Neutrophil (primary cell): ENCODE measurements around the gene SCG3.

Experiments
- H3K27ac ChIP-seq: fragments of 200-600 bp; sonication (generic); 2 replicates; pipeline ENCODE4 v1.5.1; 2016; ENCODE audit warnings: mild to moderate bottlenecking, moderate library complexity
- H3K27me3 ChIP-seq: fragments of 200-600 bp; sonication (generic); 2 replicates; pipeline ENCODE4 v1.6.0; 2016; ENCODE audit warnings: mild to moderate bottlenecking
- H3K36me3 ChIP-seq: fragments of 200-600 bp; sonication (generic); 2 replicates; pipeline ENCODE4 v1.5.1; 2017
- H3K4me1 ChIP-seq, 2 experiments: fragments of 200-600 bp in 1 of 2; sonication (generic) in 1 of 2; 1 replicate in 1 of 2; 2 replicates in 1 of 2; pipeline versions ENCODE4 v1.5.1 to v1.6.1; 2013 to 2016; ENCODE audit warnings: low read depth in 1 of 2, low read length in 1 of 2, mild to moderate bottlenecking in 1 of 2, moderate library complexity in 1 of 2; ENCODE audit not compliant: control insufficient read depth in 1 of 2, insufficient read depth in 1 of 2
- H3K4me3 ChIP-seq, 2 experiments: fragments of 200-600 bp in 1 of 2; sonication (generic) in 1 of 2; 1 replicate in 1 of 2; 2 replicates in 1 of 2; pipeline ENCODE4 v1.5.1; 2013 to 2016; ENCODE audit warnings: low read depth in 1 of 2, low read length in 1 of 2, mild to moderate bottlenecking in 1 of 2, moderate library complexity in 1 of 2
- H3K9me3 ChIP-seq: fragments of 200-600 bp; sonication (generic); 2 replicates; pipeline ENCODE4 v1.5.1; 2016
- TF ChIP-seq, protein P1 (sequence below): fragments of 200-600 bp; sonication (generic); IDR thresholded peaks from 2 replicates; pipeline ENCODE4 v1.5.1; 2016; ENCODE audit warnings: antibody characterized with exemption

SCG3 gene

DNA sequence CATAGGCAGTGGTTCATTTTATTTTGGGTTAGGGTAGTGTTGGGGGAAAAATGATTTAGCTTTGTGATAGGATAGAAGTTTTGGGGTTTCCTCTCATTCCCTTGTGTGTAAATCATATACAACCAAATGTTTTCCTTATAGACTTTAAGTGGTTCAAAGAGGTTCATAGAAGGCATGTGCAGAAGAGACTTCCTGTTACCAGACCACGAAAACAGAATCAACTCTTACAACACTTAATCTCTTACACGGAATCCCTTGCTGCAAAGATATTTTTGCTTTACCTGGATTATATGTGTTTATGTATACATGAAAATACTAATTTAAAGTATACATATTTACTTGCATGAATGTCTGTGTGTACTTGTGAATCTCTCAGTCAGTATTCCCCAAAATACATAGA lies 73.0 kb downstream of the SCG3 start:
- peak overlapping the region in 1 of 2 experiments; percentile 13 for H3K4me3 ChIP-seq
- TF ChIP-seq, protein P1, sequence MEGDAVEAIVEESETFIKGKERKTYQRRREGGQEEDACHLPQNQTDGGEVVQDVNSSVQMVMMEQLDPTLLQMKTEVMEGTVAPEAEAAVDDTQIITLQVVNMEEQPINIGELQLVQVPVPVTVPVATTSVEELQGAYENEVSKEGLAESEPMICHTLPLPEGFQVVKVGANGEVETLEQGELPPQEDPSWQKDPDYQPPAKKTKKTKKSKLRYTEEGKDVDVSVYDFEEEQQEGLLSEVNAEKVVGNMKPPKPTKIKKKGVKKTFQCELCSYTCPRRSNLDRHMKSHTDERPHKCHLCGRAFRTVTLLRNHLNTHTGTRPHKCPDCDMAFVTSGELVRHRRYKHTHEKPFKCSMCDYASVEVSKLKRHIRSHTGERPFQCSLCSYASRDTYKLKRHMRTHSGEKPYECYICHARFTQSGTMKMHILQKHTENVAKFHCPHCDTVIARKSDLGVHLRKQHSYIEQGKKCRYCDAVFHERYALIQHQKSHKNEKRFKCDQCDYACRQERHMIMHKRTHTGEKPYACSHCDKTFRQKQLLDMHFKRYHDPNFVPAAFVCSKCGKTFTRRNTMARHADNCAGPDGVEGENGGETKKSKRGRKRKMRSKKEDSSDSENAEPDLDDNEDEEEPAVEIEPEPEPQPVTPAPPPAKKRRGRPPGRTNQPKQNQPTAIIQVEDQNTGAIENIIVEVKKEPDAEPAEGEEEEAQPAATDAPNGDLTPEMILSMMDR: no peak

DNA sequence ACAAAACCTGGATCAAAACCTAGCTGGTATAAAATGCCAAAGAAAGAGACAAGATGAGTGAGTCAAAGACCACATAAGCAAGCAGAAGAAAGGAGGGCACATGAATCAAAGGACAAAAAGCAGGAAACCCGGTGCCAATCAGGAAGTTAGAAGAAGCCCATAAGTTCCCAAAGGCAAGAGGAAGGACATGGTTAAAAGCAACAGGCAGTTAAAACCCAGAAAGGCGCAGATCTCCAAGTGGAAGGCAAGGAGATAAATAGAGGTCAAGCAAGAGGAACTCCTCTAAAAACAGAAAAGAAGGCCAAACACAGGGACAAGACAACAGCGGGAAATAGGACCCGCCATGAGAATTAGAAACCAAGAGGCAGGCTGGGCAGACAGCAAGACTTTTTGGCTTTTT lies 74.5 kb downstream of the SCG3 start:
- peak overlapping the region; percentile 32 to 42 for H3K4me3 ChIP-seq
- H3K27ac ChIP-seq: peak overlapping the region; percentile 84
- TF ChIP-seq, protein P1: no peak
- peaks cover 62 to 63% of the 10 kb centered on the region in 2 experiments for H3K4me1 ChIP-seq
- H3K9me3 ChIP-seq: no peaks in the 10 kb centered on the region
- H3K27me3 ChIP-seq: peaks cover 6% of the 10 kb centered on the region
- no peaks in the 10 kb centered on the region for H3K36me3 ChIP-seq

More for the DNA sequence above, 73.0 kb downstream of the SCG3 start:
- Histone ChIP-seq H3K4me1 (peaks cover 63 to 65% of the 10 kb centered on the region in 2 experiments), H3K36me3 (no peaks in the 10 kb centered on the region), H3K27me3 (peaks cover 21% of the 10 kb centered on the region), H3K9me3 (no peaks in the 10 kb centered on the region), H3K27ac (peak overlapping the region; percentile 84)

DNA sequence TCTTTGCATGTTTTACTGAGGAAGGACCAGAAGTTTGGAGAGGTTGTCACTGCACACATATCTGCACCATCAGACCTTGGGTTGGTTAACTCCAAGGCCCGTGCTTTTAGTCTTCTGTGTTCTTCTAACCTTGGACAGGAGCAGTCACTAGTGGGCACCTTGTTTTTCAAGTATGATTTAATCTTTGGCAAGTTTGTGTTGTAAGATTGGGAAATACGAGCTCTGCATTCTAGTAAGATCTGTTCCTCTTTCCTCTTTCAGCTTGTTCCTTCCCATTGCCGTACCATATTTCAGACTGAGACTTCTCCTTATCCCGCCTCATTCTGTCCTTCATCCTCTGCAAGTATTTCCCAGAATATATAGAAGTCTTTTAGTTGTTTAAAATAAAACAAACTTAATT lies 75.2 kb downstream of the SCG3 start:
- TF ChIP-seq, protein P1: no peak
- peak overlapping the region; percentile 84 for H3K27ac ChIP-seq
- peaks cover 57 to 62% of the 10 kb centered on the region in 2 experiments for H3K4me1 ChIP-seq
- H3K36me3 ChIP-seq: no peaks in the 10 kb centered on the region
- no peaks in the 10 kb centered on the region for H3K27me3 ChIP-seq
- H3K9me3 ChIP-seq: no peaks in the 10 kb centered on the region
- peak overlapping the region; percentile 32 to 42 for H3K4me3 ChIP-seq

GRCh38 chr15:51757450-51757849 lies 76.1 kb downstream of the SCG3 start:
- H3K4me3 ChIP-seq: no peak overlapping the region
- H3K9me3 ChIP-seq: no peaks in the 10 kb centered on the region
- peaks cover 54 to 55% of the 10 kb centered on the region in 2 experiments for H3K4me1 ChIP-seq
- H3K27me3 ChIP-seq: no peaks in the 10 kb centered on the region
- TF ChIP-seq, protein P1: no peak
- H3K27ac ChIP-seq: no peak overlapping the region
- no peaks in the 10 kb centered on the region for H3K36me3 ChIP-seq

DNA sequence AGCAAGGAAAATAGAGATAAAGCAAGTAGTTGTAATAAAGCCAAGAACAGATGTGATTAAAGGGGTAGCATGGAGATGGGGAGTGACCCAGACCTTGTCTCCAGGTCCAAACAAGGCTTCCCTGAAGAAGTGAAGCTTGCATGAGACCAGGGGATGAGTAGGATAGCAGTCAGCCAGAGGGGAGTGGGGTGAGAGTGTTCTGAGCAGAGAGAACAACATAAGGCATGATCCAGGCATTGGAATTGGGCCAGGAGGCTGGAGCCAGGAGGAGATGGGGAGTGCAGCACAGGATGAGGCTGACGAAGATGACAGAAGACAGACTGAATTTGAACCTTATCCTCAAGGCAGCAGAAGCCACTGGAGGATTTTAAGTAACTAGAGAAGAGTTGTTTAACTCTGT lies 77.3 kb downstream of the SCG3 start:
- Histone ChIP-seq H3K27ac (no peak overlapping the region), H3K9me3 (no peaks in the 10 kb centered on the region), H3K4me3 (no peak overlapping the region), H3K4me1 (peaks cover 42 to 43% of the 10 kb centered on the region in 2 experiments), H3K36me3 (no peaks in the 10 kb centered on the region), H3K27me3 (no peaks in the 10 kb centered on the region)
- TF ChIP-seq, protein P1: no peak
